ENCODE results near the gene ANGPTL8.

DNA sequence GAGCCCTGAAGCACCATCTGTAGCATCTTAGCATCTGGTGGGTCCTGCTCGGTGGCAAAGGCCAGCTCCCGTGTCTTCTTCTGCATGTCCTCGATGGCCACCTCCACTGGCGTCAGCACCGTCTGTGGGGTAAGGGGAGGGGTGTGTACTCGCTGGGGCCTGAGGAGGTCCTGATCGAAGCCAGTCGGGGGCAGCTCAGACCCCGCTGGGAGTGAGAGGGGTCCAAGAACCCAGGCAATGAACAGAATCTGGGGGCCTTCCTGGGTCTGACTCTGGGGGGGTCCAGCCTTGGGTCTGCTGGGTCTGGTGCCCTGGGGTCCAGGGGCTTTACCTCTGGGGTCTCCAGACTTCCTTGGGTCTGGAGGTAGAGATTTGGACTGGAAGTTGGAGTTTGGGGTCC, 38.5 kb upstream of the ANGPTL8 start:
- TF ChIP-seq YY1 (IDR thresholded peaks at IDR 0.05; ENCODE audit: insufficient read depth, insufficient read length) (no peak), ZNF274 (IDR thresholded peaks at IDR 0.05; ENCODE audit: low read depth, low read length) (no peak), SUZ12 (IDR thresholded peaks at IDR 0.05; ENCODE audit: extremely low read depth, insufficient read depth, insufficient read length) (no peak)

Data from NT2/D1 (cell line).